ENCODE data around the gene DHFR. TPM values are rescaled to one million over a fixed set of nuclear protein-coding genes. Genes with fewer than 3 reads are reported as not detected.

The DHFR gene
- 4.7 and 11.1 TPM in 2 replicates for total RNA-seq

DNA sequence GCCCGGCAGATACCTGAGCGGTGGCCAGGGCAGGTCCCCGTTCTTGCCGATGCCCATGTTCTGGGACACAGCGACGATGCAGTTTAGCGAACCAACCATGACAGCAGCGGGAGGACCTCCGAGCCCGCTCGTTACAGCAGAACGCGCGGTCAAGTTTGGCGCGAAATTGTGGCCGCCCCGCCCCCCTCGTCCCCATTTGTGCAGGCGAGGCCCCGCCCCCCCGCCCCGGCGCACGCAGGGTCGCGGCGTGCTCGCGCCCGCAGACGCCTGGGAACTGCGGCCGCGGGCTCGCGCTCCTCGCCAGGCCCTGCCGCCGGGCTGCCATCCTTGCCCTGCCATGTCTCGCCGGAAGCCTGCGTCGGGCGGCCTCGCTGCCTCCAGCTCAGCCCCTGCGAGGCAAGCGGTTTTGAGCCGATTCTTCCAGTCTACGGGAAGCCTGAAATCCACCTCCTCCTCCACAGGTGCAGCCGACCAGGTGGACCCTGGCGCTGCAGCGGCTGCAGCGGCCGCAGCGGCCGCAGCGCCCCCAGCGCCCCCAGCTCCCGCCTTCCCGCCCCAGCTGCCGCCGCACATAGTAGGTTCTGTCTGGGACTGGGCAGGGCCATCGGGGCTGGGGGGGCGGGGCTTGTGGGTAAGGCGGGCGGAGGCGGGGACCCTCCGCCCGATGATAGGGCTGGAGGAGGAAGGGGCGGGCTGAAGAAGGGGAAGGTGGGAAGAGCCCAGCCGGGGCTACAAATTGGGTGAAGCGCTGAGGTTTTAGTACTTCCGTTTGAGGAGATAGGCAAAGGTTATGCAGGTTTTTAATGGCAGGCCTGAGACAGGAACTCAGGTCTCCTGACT is at the start of gene DHFR, which contains the start of gene MSH3:
Gene DHFR, minus strand, starts transcription at position 593 of the 840 bp plus-strand sequence. Its CDS starts 494 bp downstream, at position 99.
Gene MSH3, plus strand, starts transcription at position 262 of the 840 bp plus-strand sequence. Its CDS starts 76 bp downstream, at position 338.

Other genes with a start within 250 kb of the DHFR start
- gene ZFYVE16, start 246.9 kb downstream of the DHFR start, total RNA-seq: 26.7 and 39.7 TPM in 2 replicates
- gene FAM151B, start 166.9 kb downstream of the DHFR start, total RNA-seq: 6.1 and 7.4 TPM in 2 replicates
- not detected in 2 replicates for gene ANKRD34B, start 84.7 kb downstream of the DHFR start, total RNA-seq
- 12.1 and 16.7 TPM in 2 replicates for gene MSH3, start 331 bp downstream of the DHFR start, total RNA-seq

Measured in smooth muscle cell of the pulmonary artery (primary cell).